Lower leg skin (tissue), 3 donors: ENCODE results near the gene FOXN4.

Source experiments
- POLR2A ChIP-seq, 2 donors: fragments of 450-650 bp; IDR thresholded peaks; one replicate each; pipeline ENCODE4 v1.6.1; 2016 to 2017; ENCODE audit warnings: antibody characterized with exemption in 2 of 2, mild to moderate bottlenecking in 1 of 2, moderate library complexity in 1 of 2
- TF ChIP-seq, protein P1 (sequence below), 3 donors: fragments of 450-650 bp; IDR thresholded peaks; one replicate each; pipeline ENCODE4 v1.5.1; 2016; ENCODE audit warnings: antibody characterized with exemption in 3 of 3, mild to moderate bottlenecking in 3 of 3, moderate library complexity in 2 of 3

DNA sequence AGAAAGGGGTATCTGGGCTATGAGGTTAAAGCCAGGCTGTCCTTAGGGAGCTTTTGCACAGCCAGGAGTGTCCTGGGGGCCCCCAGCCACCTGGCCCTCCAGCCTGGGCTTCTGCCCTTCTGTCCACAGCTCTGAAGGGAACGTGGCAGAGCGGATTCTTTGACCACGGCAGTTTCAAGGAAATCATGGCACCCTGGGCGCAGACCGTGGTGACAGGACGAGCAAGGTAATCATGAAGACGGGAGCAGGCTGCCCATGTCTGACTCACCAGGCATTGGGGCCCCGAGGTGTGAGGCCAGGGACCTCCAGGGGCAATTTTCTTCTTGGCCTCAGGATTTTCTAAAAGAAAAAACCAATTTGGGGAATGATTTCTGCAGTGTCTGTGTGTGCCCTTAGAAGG, 53.1 kb downstream of the FOXN4 start:
- TF ChIP-seq, protein P1, sequence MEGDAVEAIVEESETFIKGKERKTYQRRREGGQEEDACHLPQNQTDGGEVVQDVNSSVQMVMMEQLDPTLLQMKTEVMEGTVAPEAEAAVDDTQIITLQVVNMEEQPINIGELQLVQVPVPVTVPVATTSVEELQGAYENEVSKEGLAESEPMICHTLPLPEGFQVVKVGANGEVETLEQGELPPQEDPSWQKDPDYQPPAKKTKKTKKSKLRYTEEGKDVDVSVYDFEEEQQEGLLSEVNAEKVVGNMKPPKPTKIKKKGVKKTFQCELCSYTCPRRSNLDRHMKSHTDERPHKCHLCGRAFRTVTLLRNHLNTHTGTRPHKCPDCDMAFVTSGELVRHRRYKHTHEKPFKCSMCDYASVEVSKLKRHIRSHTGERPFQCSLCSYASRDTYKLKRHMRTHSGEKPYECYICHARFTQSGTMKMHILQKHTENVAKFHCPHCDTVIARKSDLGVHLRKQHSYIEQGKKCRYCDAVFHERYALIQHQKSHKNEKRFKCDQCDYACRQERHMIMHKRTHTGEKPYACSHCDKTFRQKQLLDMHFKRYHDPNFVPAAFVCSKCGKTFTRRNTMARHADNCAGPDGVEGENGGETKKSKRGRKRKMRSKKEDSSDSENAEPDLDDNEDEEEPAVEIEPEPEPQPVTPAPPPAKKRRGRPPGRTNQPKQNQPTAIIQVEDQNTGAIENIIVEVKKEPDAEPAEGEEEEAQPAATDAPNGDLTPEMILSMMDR (IDR thresholded peaks at IDR 0.05) = no peak
- no peak for TF ChIP-seq POLR2A (IDR thresholded peaks at IDR 0.05)
